Panc1 (cell line): ENCODE measurements around the gene FRS2. TPM values are rescaled to one million over a fixed set of nuclear protein-coding genes. Genes with fewer than 3 reads are reported as not detected.

ENCODE experiments used
- ATAC-seq: fragments of 200-7000 bp; cut with Tn5 transposase; 2 replicates; pipeline ENCODE4 v1.9.1; 2020; ENCODE audit warnings: mild to moderate bottlenecking, moderate library complexity
- BruUV-seq: library from RNA; stranded (reverse); fragments of 400-500 nt; replicated peaks from 2 replicates; lab custom pipeline; 2021; lab: Mats Ljungman, UMichigan
- CTCF ChIA-PET: fragments of 300-600 bp; sonication (Branson Sonifier 250); formaldehyde crosslinking; loops from one replicate; lab custom pipeline; 2022; ENCODE audit warnings: antibody characterized with exemption; lab: Charles Lee
- POLR2A ChIA-PET: fragments of 300-600 bp; sonication (Branson Sonifier 250); formaldehyde crosslinking; loops from one replicate; lab custom pipeline; 2022; ENCODE audit warnings: antibody characterized with exemption; lab: Charles Lee
- DNase-seq: peaks from one replicate; pipeline ENCODE4 v3.0.0-alpha.2; 2010; ENCODE audit warnings: low read depth, low spot score
- H3K27ac ChIP-seq: 2 replicates; pipeline ENCODE4 v1.5.1; 2011; ENCODE audit warnings: mild to moderate bottlenecking, low read length, inconsistent platforms
- H3K27me3 ChIP-seq: fragments of 200-500 bp; sonication (Bioruptor generic); 2 replicates; pipeline ENCODE4 v1.6.0; 2014; ENCODE audit warnings: low read length, inconsistent platforms; ENCODE audit not compliant: control insufficient read depth, insufficient read depth
- H3K36me3 ChIP-seq: fragments of 200-500 bp; sonication (Bioruptor generic); 2 replicates; pipeline ENCODE4 v1.5.1; 2014; ENCODE audit warnings: inconsistent platforms, mild to moderate bottlenecking, low read length, moderate library complexity; ENCODE audit not compliant: control insufficient read depth, insufficient read depth
- H3K4me1 ChIP-seq: 2 replicates; pipeline ENCODE4 v1.5.1; 2011; ENCODE audit warnings: inconsistent platforms, mild to moderate bottlenecking, low read length, moderate library complexity; ENCODE audit not compliant: control insufficient read depth, insufficient read depth
- H3K4me3 ChIP-seq, 2 experiments: 2 replicates each; pipeline ENCODE4 v1.5.1; 2011 to 2012; ENCODE audit warnings: low read depth in 2 of 2, low read length in 2 of 2, mild to moderate bottlenecking in 2 of 2, inconsistent platforms in 1 of 2, moderate library complexity in 1 of 2
- H3K9me3 ChIP-seq: fragments of 200-500 bp; sonication (Bioruptor generic); 2 replicates; pipeline ENCODE4 v1.5.1; 2014; ENCODE audit warnings: low read depth, mild to moderate bottlenecking, inconsistent platforms, low read length, moderate library complexity; ENCODE audit not compliant: control insufficient read depth, insufficient read depth
- POLR2AphosphoS5 ChIP-seq: IDR thresholded peaks from 2 replicates; pipeline ENCODE4 v1.6.1; 2012; ENCODE audit warnings: mild to moderate bottlenecking, low read depth, low read length, moderate library complexity
- SIN3A ChIP-seq: IDR thresholded peaks from 2 replicates; pipeline ENCODE4 v1.6.1; 2012; ENCODE audit warnings: low read depth, mild to moderate bottlenecking, low read length, moderate library complexity, borderline replicate concordance; ENCODE audit not compliant: insufficient read depth
- TCF7L2 ChIP-seq: IDR thresholded peaks from 2 replicates; pipeline ENCODE4 v1.6.1; 2011; ENCODE audit warnings: mild to moderate bottlenecking, low read depth, low read length, inconsistent platforms
- in situ Hi-C: cut with HindIII; loops from 2 replicates; pipeline ENCODE4 v1.10.0; 2016; ENCODE audit warnings: low sequenced_read_pairs, low pct_unique_long_range_greater_than_20kb
- intact Hi-C: fragments of 100-400 bp; cut with micrococcal nuclease; formaldehyde crosslinking; loops from one replicate; pipeline ENCODE4 v1.10.0; 2022; ENCODE audit not compliant: unreplicated experiment
- total RNA-seq: library from RNA; stranded (reverse); gene quantifications from one replicate; pipeline ENCODE4 v1.2.1, GENCODE V29; 2021; ENCODE audit not compliant: unreplicated experiment
- TF ChIP-seq, protein P1 (sequence below), 2 experiments: IDR thresholded peaks; 2 replicates each; pipeline ENCODE4 v1.6.1; 2011 to 2012; ENCODE audit warnings: low read depth in 2 of 2, control low read depth in 1 of 2, low read length in 1 of 2, mild to moderate bottlenecking in 1 of 2, moderate library complexity in 1 of 2; ENCODE audit not compliant: insufficient read depth in 1 of 2
- TF ChIP-seq, protein P2 (sequence below): fragments of 450-650 bp; IDR thresholded peaks from 2 replicates; pipeline ENCODE4 v1.5.1; 2017; ENCODE audit warnings: mild to moderate bottlenecking

FRS2 gene
- total RNA-seq, 1 experiment from 2014 or later, result 26.6 TPM

DNA sequence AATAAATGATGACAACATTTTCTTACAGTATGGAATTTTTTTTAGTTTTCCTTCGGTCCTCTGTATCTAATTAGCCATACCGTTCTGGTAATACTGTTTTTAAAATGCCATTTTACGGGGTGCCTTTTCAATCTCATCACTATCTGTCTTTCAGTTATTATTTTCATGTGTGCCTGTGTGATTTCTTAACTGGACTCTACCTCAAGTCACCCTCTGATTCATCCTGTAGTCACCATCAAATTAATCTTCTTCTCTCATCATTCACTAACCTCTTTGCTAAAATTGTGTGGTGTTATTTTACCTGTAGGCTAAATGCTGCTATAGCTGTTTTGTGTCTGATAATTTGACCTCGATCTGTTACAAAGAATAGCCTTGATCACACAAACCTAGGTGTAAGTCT lies 99.0 kb downstream of the FRS2 start:
- no peaks in the 10 kb centered on the region for H3K27me3 ChIP-seq
- TF ChIP-seq SIN3A (no peak), TCF7L2 (no peak), POLR2AphosphoS5 (no peak)
- TF ChIP-seq, protein P1, sequence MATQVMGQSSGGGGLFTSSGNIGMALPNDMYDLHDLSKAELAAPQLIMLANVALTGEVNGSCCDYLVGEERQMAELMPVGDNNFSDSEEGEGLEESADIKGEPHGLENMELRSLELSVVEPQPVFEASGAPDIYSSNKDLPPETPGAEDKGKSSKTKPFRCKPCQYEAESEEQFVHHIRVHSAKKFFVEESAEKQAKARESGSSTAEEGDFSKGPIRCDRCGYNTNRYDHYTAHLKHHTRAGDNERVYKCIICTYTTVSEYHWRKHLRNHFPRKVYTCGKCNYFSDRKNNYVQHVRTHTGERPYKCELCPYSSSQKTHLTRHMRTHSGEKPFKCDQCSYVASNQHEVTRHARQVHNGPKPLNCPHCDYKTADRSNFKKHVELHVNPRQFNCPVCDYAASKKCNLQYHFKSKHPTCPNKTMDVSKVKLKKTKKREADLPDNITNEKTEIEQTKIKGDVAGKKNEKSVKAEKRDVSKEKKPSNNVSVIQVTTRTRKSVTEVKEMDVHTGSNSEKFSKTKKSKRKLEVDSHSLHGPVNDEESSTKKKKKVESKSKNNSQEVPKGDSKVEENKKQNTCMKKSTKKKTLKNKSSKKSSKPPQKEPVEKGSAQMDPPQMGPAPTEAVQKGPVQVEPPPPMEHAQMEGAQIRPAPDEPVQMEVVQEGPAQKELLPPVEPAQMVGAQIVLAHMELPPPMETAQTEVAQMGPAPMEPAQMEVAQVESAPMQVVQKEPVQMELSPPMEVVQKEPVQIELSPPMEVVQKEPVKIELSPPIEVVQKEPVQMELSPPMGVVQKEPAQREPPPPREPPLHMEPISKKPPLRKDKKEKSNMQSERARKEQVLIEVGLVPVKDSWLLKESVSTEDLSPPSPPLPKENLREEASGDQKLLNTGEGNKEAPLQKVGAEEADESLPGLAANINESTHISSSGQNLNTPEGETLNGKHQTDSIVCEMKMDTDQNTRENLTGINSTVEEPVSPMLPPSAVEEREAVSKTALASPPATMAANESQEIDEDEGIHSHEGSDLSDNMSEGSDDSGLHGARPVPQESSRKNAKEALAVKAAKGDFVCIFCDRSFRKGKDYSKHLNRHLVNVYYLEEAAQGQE (IDR thresholded peaks at IDR 0.05; ENCODE audit: insufficient read depth in 1 of 2, low read depth in 2 of 2, low read length in 1 of 2), result no peak
- TF ChIP-seq, protein P2, sequence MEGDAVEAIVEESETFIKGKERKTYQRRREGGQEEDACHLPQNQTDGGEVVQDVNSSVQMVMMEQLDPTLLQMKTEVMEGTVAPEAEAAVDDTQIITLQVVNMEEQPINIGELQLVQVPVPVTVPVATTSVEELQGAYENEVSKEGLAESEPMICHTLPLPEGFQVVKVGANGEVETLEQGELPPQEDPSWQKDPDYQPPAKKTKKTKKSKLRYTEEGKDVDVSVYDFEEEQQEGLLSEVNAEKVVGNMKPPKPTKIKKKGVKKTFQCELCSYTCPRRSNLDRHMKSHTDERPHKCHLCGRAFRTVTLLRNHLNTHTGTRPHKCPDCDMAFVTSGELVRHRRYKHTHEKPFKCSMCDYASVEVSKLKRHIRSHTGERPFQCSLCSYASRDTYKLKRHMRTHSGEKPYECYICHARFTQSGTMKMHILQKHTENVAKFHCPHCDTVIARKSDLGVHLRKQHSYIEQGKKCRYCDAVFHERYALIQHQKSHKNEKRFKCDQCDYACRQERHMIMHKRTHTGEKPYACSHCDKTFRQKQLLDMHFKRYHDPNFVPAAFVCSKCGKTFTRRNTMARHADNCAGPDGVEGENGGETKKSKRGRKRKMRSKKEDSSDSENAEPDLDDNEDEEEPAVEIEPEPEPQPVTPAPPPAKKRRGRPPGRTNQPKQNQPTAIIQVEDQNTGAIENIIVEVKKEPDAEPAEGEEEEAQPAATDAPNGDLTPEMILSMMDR, result no peak
- no peak overlapping the region for H3K27ac ChIP-seq
- intact Hi-C loops, result no loop called here
- CTCF ChIA-PET, result interaction anchor here (0.8 to 1.8 kb wide), 2 partner anchors 11 to 99 kb away, joined by 3 to 4 read pairs; partner anchors contain the start of gene FRS2
- H3K9me3 ChIP-seq, result no peaks in the 10 kb centered on the region
- no peak overlapping the region for H3K4me3 ChIP-seq
- in situ Hi-C loops, result no loop called here
- no peak for ATAC-seq
- H3K4me1 ChIP-seq, result no peaks in the 10 kb centered on the region
- H3K36me3 ChIP-seq, result peaks cover 17% of the 10 kb centered on the region
- POLR2A ChIA-PET, result no interaction called here
- DNase-seq, result no peak
- no TSS peak for BruUV-seq

DNA sequence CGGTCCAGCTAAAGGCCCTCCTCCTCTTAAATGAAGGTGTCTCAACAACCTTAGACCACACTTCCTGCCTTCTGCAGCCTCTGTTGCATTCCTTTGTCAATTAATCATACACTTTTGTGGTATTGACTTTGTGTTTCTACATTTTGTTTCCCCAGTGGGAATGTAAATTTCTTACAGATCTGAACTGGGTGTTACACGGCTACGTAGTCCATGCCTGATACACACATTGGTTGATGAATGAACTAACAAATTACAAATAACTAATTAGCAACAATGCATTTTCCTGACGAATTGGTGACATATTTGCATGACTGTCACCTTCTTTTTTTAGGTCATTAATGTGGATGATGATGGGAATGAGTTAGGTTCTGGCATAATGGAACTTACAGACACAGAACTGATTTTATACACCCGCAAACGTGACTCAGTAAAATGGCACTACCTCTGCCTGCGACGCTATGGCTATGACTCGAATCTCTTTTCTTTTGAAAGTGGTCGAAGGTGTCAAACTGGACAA lies 99.9 kb downstream of the FRS2 start:
- H3K36me3 ChIP-seq, result peaks cover 19% of the 10 kb centered on the region
- no peaks in the 10 kb centered on the region for H3K27me3 ChIP-seq
- no peak overlapping the region for H3K27ac ChIP-seq
- no peaks in the 10 kb centered on the region for H3K4me1 ChIP-seq
- intact Hi-C loops (loop anchor here (2.0 to 10.0 kb wide), 3 partner anchors 99 to 215 kb away; partner anchors contain the start of genes FRS2 and YEATS4), in situ Hi-C loops (no loop called here)
- BruUV-seq, result no TSS peak
- DNase-seq (no peak), ATAC-seq (no peak)
- TF ChIP-seq TCF7L2 (no peak), POLR2AphosphoS5 (no peak), SIN3A (no peak)
- TF ChIP-seq, protein P1 (IDR thresholded peaks at IDR 0.05; ENCODE audit: insufficient read depth in 1 of 2, low read depth in 2 of 2, low read length in 1 of 2), result no peak
- TF ChIP-seq, protein P2, result no peak
- H3K9me3 ChIP-seq, result no peaks in the 10 kb centered on the region
- ChIA-PET CTCF (interaction anchor here (0.8 to 1.8 kb wide), 3 partner anchors 10 to 100 kb away, joined by 3 to 6 read pairs (median 4); partner anchors contain the start of gene FRS2), POLR2A (interaction anchor here (0.6 kb wide), 1 partner anchor 355 kb away, joined by 9 read pairs; no protein-coding TSS in a partner anchor)
- H3K4me3 ChIP-seq, result no peak overlapping the region
